Naive thymus-derived CD8-positive, alpha-beta T cell (primary cell): Measurements from ENCODE around the gene MOB1B. TPM values are rescaled to one million over a fixed set of nuclear protein-coding genes. Genes with fewer than 3 reads are reported as not detected.
A peak's percentile ranks its signal among the peaks of the same experiment; 100 is the strongest.
"Not testable (repeated sequence)": the region's sequence is repeated elsewhere in the genome, so short reads cannot be mapped to it uniquely, and the experiment has no call there.

Experiments used
- ATAC-seq, 2 donors: fragments of 150-1000 bp; cut with Tn5 transposase in 1 of 2; sonication (Bioruptor Pico), chemical (Tn5 transposase) in 1 of 2; 1 replicate in 1 of 2; 2 replicates in 1 of 2; pipeline ENCODE4 v1.10.0; 2021; ENCODE audit warnings: mild to moderate bottlenecking in 2 of 2, moderate library complexity in 2 of 2
- POLR2A ChIA-PET: fragments of 350-600 bp; sonication (Branson Sonifier 250); formaldehyde crosslinking; loops from one replicate; lab custom pipeline; 2021; ENCODE audit warnings: antibody characterized with exemption; lab: Charles Lee
- DNase-seq, 10 donors: peaks; one replicate each; pipeline versions ENCODE4 v3.0.0 to v3.0.0-alpha.2; 2020 to 2022
- H3K27ac Mint-ChIP-seq, 10 donors: one replicate each; pipeline ENCODE4 v1.8.0; 2020 to 2022; ENCODE audit warnings: mild to moderate bottlenecking in 10 of 10, mixed read lengths in 10 of 10, moderate library complexity in 4 of 10, inconsistent platforms in 1 of 10
- H3K27me3 Mint-ChIP-seq, 5 donors: one replicate each; pipeline ENCODE4 v1.8.0; 2021 to 2022; ENCODE audit warnings: mixed read lengths in 5 of 5
- H3K36me3 Mint-ChIP-seq, 3 donors: one replicate each; pipeline ENCODE4 v1.8.0; 2020 to 2022; ENCODE audit warnings: mixed read lengths in 3 of 3, mild to moderate bottlenecking in 2 of 3, inconsistent platforms in 1 of 3
- H3K4me1 Mint-ChIP-seq, 4 donors: one replicate each; pipeline ENCODE4 v1.8.0; 2021 to 2022; ENCODE audit warnings: mixed read lengths in 4 of 4
- H3K4me3 Mint-ChIP-seq, 10 donors: one replicate each; pipeline ENCODE4 v1.8.0; 2020 to 2022; ENCODE audit warnings: mild to moderate bottlenecking in 10 of 10, mixed read lengths in 10 of 10, moderate library complexity in 6 of 10, inconsistent platforms in 1 of 10
- H3K9me3 Mint-ChIP-seq, 9 donors: one replicate each; pipeline ENCODE4 v1.8.0; 2020 to 2022; ENCODE audit warnings: mixed read lengths in 9 of 9, mild to moderate bottlenecking in 3 of 9, inconsistent platforms in 1 of 9, moderate library complexity in 1 of 9
- polyA plus RNA-seq, 3 donors: library from polyadenylated mRNA; unstranded; fragments of 300-500 nt; fragmentation: Illumina TruSeq; gene quantifications; one replicate each; pipeline ENCODE4 v1.2.3, GENCODE V29; 2021
- total RNA-seq, 8 experiments: library from RNA in 2 of 8; stranded (reverse) in 2 of 8; gene quantifications; one replicate each; pipeline ENCODE4 v1.2.3 and lab custom pipeline; 2021 to 2026

The MOB1B gene
- total and polyA plus RNA-seq, 5 experiments from 2014 or later = 1.6 to 16.0 (median 2.0) TPM

GRCh38 chr4:70997546-70997945 lies 95.4 kb downstream of the MOB1B start:
- POLR2A ChIA-PET = interaction anchor here (0.6 to 7.6 kb wide), 2 partner anchors 9 to 1329 kb away, joined by 3 to 84 read pairs; no protein-coding TSS in a partner anchor
- peak overlapping the region; percentile 90 to 98 (median 94) for H3K4me3 Mint-ChIP-seq
- H3K9me3 Mint-ChIP-seq = peaks cover 0 to 13% (median 0%) of the 10 kb centered on the region in 9 donors
- no peak for ATAC-seq
- no peaks in the 10 kb centered on the region for H3K27me3 Mint-ChIP-seq
- no peak for DNase-seq
- H3K27ac Mint-ChIP-seq = peak overlapping the region; percentile 41 to 99 (median 90)
- peaks cover 47 to 87% (median 80%) of the 10 kb centered on the region in 4 donors for H3K4me1 Mint-ChIP-seq
- peaks cover 17 to 46% (median 36%) of the 10 kb centered on the region in 3 donors for H3K36me3 Mint-ChIP-seq

- peaks cover 0 to 13% (median 2%) of the 10 kb centered on the region in 9 donors for H3K9me3 Mint-ChIP-seq
- POLR2A ChIA-PET = interaction anchor here (1.1 kb wide), 1 partner anchor 10 kb away, joined by 3 read pairs; no protein-coding TSS in a partner anchor
- H3K4me1 Mint-ChIP-seq = peaks cover 58 to 97% (median 91%) of the 10 kb centered on the region in 4 donors
- not testable (repeated sequence) for ATAC-seq, DNase-seq, H3K27me3 Mint-ChIP-seq
- peaks cover 17 to 53% (median 39%) of the 10 kb centered on the region in 3 donors for H3K36me3 Mint-ChIP-seq
- peak overlapping the region in 7 of 10 donors; percentile 9 to 79 (median 55) for H3K4me3 Mint-ChIP-seq
- peak overlapping the region; percentile 2 to 99 (median 63) for H3K27ac Mint-ChIP-seq
Measured at GRCh38 chr4:70999639-71000038, 97.5 kb downstream of the MOB1B start.

GRCh38 chr4:71001363-71001762 lies 99.2 kb downstream of the MOB1B start:
- Mint-ChIP-seq H3K9me3 (peaks cover 0 to 13% (median 2%) of the 10 kb centered on the region in 9 donors), H3K27ac (peak overlapping the region in 9 of 10 donors; percentile 36 to 99 (median 91)), H3K36me3 (peaks cover 17 to 59% (median 39%) of the 10 kb centered on the region in 3 donors), H3K4me1 (peaks cover 57 to 91% (median 87%) of the 10 kb centered on the region in 4 donors), H3K4me3 (peak overlapping the region in 6 of 10 donors; percentile 11 to 77 (median 50))
- ATAC-seq, DNase-seq, POLR2A ChIA-PET, H3K27me3 Mint-ChIP-seq: not testable (repeated sequence)

GRCh38 chr4:71004281-71004851 lies 102.2 kb downstream of the MOB1B start:
- Mint-ChIP-seq H3K27me3 (no peaks in the 10 kb centered on the region), H3K27ac (peak overlapping the region; percentile 79 to 99 (median 94)), H3K4me1 (peaks cover 53 to 94% (median 92%) of the 10 kb centered on the region in 4 donors), H3K9me3 (peaks cover 0 to 13% (median 2%) of the 10 kb centered on the region in 9 donors), H3K36me3 (peaks cover 17 to 64% (median 34%) of the 10 kb centered on the region in 3 donors), H3K4me3 (peak overlapping the region; percentile 63 to 83 (median 78))
- ATAC-seq (peak; percentile 89 to 93), DNase-seq (peak; percentile 59 to 84 (median 69))
- POLR2A ChIA-PET = interaction anchor here (7.9 kb wide), 1 partner anchor 10 kb away, joined by 84 read pairs; the partner anchor contains the start of gene DCK

- peaks cover 17 to 57% (median 28%) of the 10 kb centered on the region in 3 donors for H3K36me3 Mint-ChIP-seq
- H3K27ac Mint-ChIP-seq = peak overlapping the region; percentile 79 to 99 (median 94)
- not testable (repeated sequence) for H3K27me3 Mint-ChIP-seq, DNase-seq
- H3K9me3 Mint-ChIP-seq = peaks cover 0 to 13% (median 2%) of the 10 kb centered on the region in 9 donors
- H3K4me1 Mint-ChIP-seq = peaks cover 56 to 94% (median 92%) of the 10 kb centered on the region in 4 donors
- H3K4me3 Mint-ChIP-seq = peak overlapping the region; percentile 63 to 83 (median 78)
- peak; percentile 12 to 20 for ATAC-seq
- POLR2A ChIA-PET = interaction anchor here (0.7 to 7.9 kb wide), 2 partner anchors 11 to 14 kb away, joined by 3 to 84 read pairs; partner anchors contain the start of gene DCK
Measured at GRCh38 chr4:71005025-71005424, 102.9 kb downstream of the MOB1B start.

GRCh38 chr4:71006203-71006907 lies 104.2 kb downstream of the MOB1B start:
- peak overlapping the region; percentile 67 to 92 (median 90) for H3K27ac Mint-ChIP-seq
- H3K9me3 Mint-ChIP-seq = peaks cover 0 to 10% (median 0%) of the 10 kb centered on the region in 9 donors
- H3K36me3 Mint-ChIP-seq = peaks cover 9 to 44% (median 14%) of the 10 kb centered on the region in 3 donors
- no peaks in the 10 kb centered on the region for H3K27me3 Mint-ChIP-seq
- POLR2A ChIA-PET = interaction anchor here (7.9 kb wide), 1 partner anchor 12 kb away, joined by 84 read pairs; the partner anchor contains the start of gene DCK
- DNase-seq = peak in 1 of 10 donors; percentile 20
- peak overlapping the region; percentile 34 to 82 (median 66) for H3K4me3 Mint-ChIP-seq
- ATAC-seq = no peak
- H3K4me1 Mint-ChIP-seq = peaks cover 46 to 85% (median 83%) of the 10 kb centered on the region in 4 donors

- Mint-ChIP-seq H3K4me3 (no peak overlapping the region), H3K27me3 (no peaks in the 10 kb centered on the region), H3K36me3 (peaks cover 0 to 40% (median 1%) of the 10 kb centered on the region in 3 donors), H3K4me1 (peaks cover 30 to 75% (median 71%) of the 10 kb centered on the region in 4 donors), H3K27ac (peak overlapping the region in 9 of 10 donors; percentile 1 to 91 (median 36)), H3K9me3 (peaks cover 0 to 1% (median 0%) of the 10 kb centered on the region in 9 donors)
- no peak for DNase-seq
- POLR2A ChIA-PET = interaction anchor here (7.9 kb wide), 1 partner anchor 14 kb away, joined by 84 read pairs; the partner anchor contains the start of gene DCK
- no peak for ATAC-seq
Measured at GRCh38 chr4:71008196-71008595, 106.0 kb downstream of the MOB1B start.

GRCh38 chr4:71009086-71009485 lies 106.9 kb downstream of the MOB1B start:
- ATAC-seq (no peak), DNase-seq (no peak)
- no peaks in the 10 kb centered on the region for H3K27me3 Mint-ChIP-seq
- peak overlapping the region in 8 of 10 donors; percentile 7 to 91 (median 56) for H3K27ac Mint-ChIP-seq
- peaks cover 0 to 43% (median 4%) of the 10 kb centered on the region in 3 donors for H3K36me3 Mint-ChIP-seq
- POLR2A ChIA-PET = interaction anchor here (1.3 to 7.9 kb wide), 2 partner anchors 10 to 15 kb away, joined by 3 to 84 read pairs; partner anchors contain the start of gene DCK
- H3K4me3 Mint-ChIP-seq = no peak overlapping the region
- H3K4me1 Mint-ChIP-seq = peaks cover 23 to 72% (median 66%) of the 10 kb centered on the region in 4 donors
- H3K9me3 Mint-ChIP-seq = no peaks in the 10 kb centered on the region

GRCh38 chr4:71009890-71010588 lies 107.9 kb downstream of the MOB1B start:
- peaks cover 0 to 43% (median 4%) of the 10 kb centered on the region in 3 donors for H3K36me3 Mint-ChIP-seq
- H3K9me3 Mint-ChIP-seq = no peaks in the 10 kb centered on the region
- no peaks in the 10 kb centered on the region for H3K27me3 Mint-ChIP-seq
- H3K4me1 Mint-ChIP-seq = peaks cover 19 to 69% (median 62%) of the 10 kb centered on the region in 4 donors
- H3K27ac Mint-ChIP-seq = peak overlapping the region in 8 of 10 donors; percentile 9 to 91 (median 66)
- POLR2A ChIA-PET = interaction anchor here (0.6 to 7.9 kb wide), 3 partner anchors 11 to 411 kb away, joined by 3 to 84 read pairs (median 3); partner anchors contain the start of gene DCK
- DNase-seq = peak in 4 of 10 donors; percentile 18 to 62 (median 56)
- H3K4me3 Mint-ChIP-seq = peak overlapping the region in 1 of 10 donors; percentile 66
- ATAC-seq = peak; percentile 76 to 85

GRCh38 chr4:71011451-71011850 lies 109.3 kb downstream of the MOB1B start:
- Mint-ChIP-seq H3K36me3 (peaks cover 0 to 37% (median 4%) of the 10 kb centered on the region in 3 donors), H3K4me1 (peaks cover 15 to 61% (median 55%) of the 10 kb centered on the region in 4 donors), H3K27me3 (no peaks in the 10 kb centered on the region), H3K27ac (peak overlapping the region in 4 of 10 donors; percentile 19 to 41 (median 32)), H3K4me3 (no peak overlapping the region), H3K9me3 (peaks cover 0 to 4% (median 0%) of the 10 kb centered on the region in 9 donors)
- POLR2A ChIA-PET = interaction anchor here (1.4 kb wide), 1 partner anchor 18 kb away, joined by 3 read pairs; the partner anchor contains the start of gene DCK
- ATAC-seq (no peak), DNase-seq (no peak)

GRCh38 chr4:71017391-71017790 lies 115.2 kb downstream of the MOB1B start:
- Mint-ChIP-seq H3K4me1 (peaks cover 1 to 41% (median 25%) of the 10 kb centered on the region in 4 donors), H3K36me3 (peaks cover 0 to 25% (median 7%) of the 10 kb centered on the region in 3 donors), H3K27ac (peak overlapping the region in 3 of 10 donors; percentile 11 to 32 (median 13))
- H3K4me3 Mint-ChIP-seq, H3K27me3 Mint-ChIP-seq, ATAC-seq, DNase-seq, H3K9me3 Mint-ChIP-seq, POLR2A ChIA-PET: not testable (repeated sequence)
